Left kidney (tissue), 8 donors: ENCODE measurements around the gene BPIFA1. TPM values are rescaled to one million over a fixed set of nuclear protein-coding genes. Genes with fewer than 3 reads are reported as not detected.

ENCODE experiments used
- DNase-seq: peaks from one replicate; pipeline ENCODE4 v3.0.0-alpha.2; 2013
- long read RNA-seq, 8 donors: transcript quantifications; one replicate each; lab custom pipeline, GENCODE V29; 2026
- polyA plus RNA-seq: library from polyadenylated mRNA; unstranded; fragments of 120-200 nt; gene quantifications from one replicate; pipeline ENCODE4 v1.2.1, GENCODE V29; 2013; ENCODE audit not compliant: insufficient read length

BPIFA1 gene
- not detected for polyA plus RNA-seq
- long read RNA-seq, donor 1 = 0 reads
- long read RNA-seq, donor 2 = 0 reads
- long read RNA-seq, donor 3 = 0 reads
- long read RNA-seq, donor 4 = 0 reads
- long read RNA-seq, donor 5 = 0 reads
- long read RNA-seq, donor 6 = 0 reads
- long read RNA-seq, donor 7 = 0 reads
- long read RNA-seq, donor 8 = 0 reads

- no peak for DNase-seq
Observed at GRCh38 chr20:33235696-33236095, at the start of gene BPIFA1. Gene BPIFA1, plus strand, starts transcription at chr20:33235996. Its CDS starts 1,716 bp downstream, at chr20:33237712.

- DNase-seq = no peak
Observed at GRCh38 chr20:33187491-33187890, 48.3 kb upstream of the BPIFA1 start.

- DNase-seq = no peak
Observed at GRCh38 chr20:33188421-33188820, 47.4 kb upstream of the BPIFA1 start.

- DNase-seq = no peak
Observed at GRCh38 chr20:33191484-33191883, 44.3 kb upstream of the BPIFA1 start.

GRCh38 chr20:33191955-33192354 is 43.8 kb upstream of the BPIFA1 start:
- no peak for DNase-seq

GRCh38 chr20:33192912-33193501 is 42.8 kb upstream of the BPIFA1 start:
- DNase-seq = peak; percentile 19

- DNase-seq = no peak
Observed at GRCh38 chr20:33199026-33199425, 36.8 kb upstream of the BPIFA1 start.

GRCh38 chr20:33202451-33202850 is 33.3 kb upstream of the BPIFA1 start:
- DNase-seq = no peak

GRCh38 chr20:33203444-33203843 is 32.4 kb upstream of the BPIFA1 start:
- no peak for DNase-seq

GRCh38 chr20:33209789-33210188 is 26.0 kb upstream of the BPIFA1 start:
- DNase-seq = peak; percentile 81

GRCh38 chr20:33210371-33210770 is 25.4 kb upstream of the BPIFA1 start:
- DNase-seq = no peak

- DNase-seq = peak; percentile 53
Observed at GRCh38 chr20:33211817-33212424, 23.9 kb upstream of the BPIFA1 start.

GRCh38 chr20:33217052-33217451 is 18.7 kb upstream of the BPIFA1 start, which contains the start of gene BPIFA3:
Gene BPIFA3, plus strand, starts transcription at chr20:33217352. Its CDS starts 185 bp downstream, at chr20:33217537.
- DNase-seq = no peak

GRCh38 chr20:33224399-33224798 is 11.4 kb upstream of the BPIFA1 start:
- DNase-seq = no peak

GRCh38 chr20:33229843-33230242 is 6.0 kb upstream of the BPIFA1 start:
- no peak for DNase-seq

- no peak for DNase-seq
Observed at GRCh38 chr20:33231237-33231636, 4.6 kb upstream of the BPIFA1 start.

GRCh38 chr20:33232486-33233072 is 3.2 kb upstream of the BPIFA1 start:
- DNase-seq = no peak

- DNase-seq = no peak
Observed at GRCh38 chr20:33233129-33233774, 2.5 kb upstream of the BPIFA1 start.

GRCh38 chr20:33234050-33234449 is 1.7 kb upstream of the BPIFA1 start:
- DNase-seq = no peak

GRCh38 chr20:33236351-33236750 is 555 bp downstream of the BPIFA1 start:
- DNase-seq = no peak

- DNase-seq = no peak
Observed at GRCh38 chr20:33237989-33238388, 2.2 kb downstream of the BPIFA1 start.

- DNase-seq = no peak
Observed at GRCh38 chr20:33239418-33239817, 3.6 kb downstream of the BPIFA1 start.
